ENCODE results near the gene RBFOX2. TPM values are rescaled to one million over a fixed set of nuclear protein-coding genes. Genes with fewer than 3 reads are reported as not detected.

Gene RBFOX2
- total and polyA plus RNA-seq, 2 of the 8 experiments (the other 6 are each of a cell fraction or from before 2014, with no cell fraction given): 121 to 122 TPM

DNA sequence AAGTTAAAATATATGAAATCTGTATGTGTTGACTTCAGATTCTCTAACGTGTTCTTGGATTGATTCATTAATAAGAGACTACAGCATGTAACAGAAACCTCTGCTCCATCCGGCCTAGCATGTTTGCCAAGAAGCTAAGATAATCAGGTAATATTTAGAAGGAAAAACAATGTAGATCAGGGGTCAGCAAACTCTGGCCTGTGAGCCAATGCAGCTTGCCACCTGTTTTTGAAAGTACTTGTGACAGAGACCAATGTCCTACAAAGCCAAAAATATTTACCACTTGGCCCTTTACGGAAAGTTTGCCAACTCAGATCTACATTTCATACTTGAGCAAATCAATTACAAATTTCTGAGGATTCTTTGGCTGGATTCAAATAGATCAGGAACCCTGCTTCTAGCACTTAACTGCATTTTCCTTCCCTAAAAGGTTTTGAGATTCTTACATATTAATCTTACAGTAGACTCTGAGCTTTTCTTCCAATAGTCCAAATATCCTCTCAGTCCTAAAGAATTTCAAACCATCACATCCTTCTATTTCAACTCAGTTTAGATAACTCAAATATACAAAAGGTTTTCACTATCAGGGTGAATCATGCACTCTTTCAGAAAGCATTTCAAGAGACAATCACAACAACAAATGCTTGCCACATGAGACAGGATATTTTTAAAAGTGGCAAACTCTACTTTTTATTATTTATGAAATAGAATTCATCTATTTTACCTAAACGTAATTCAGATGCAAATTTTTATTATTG, 281.5 kb downstream of the RBFOX2 start:
- FAIRE-seq: no peak
- no peak for DNase-seq (ENCODE audit: low read depth in 1 of 2, low spot score in 2 of 2)
- H2AFZ ChIP-seq (ENCODE audit: low read length): no peak overlapping the region
- no peak overlapping the region for H4K91ac ChIP-seq (replicated peaks; ENCODE audit: insufficient read length, low read length)
- H3K36me3 ChIP-seq (ENCODE audit: control insufficient read depth in 2 of 4, insufficient read depth in 4 of 4, low read length in 3 of 4): peaks cover 0 to 29% (median 7%) of the 10 kb centered on the region in 4 experiments; a peak in 4 of 8 replicates
- no peak overlapping the region for H3K9ac ChIP-seq (replicated peaks in 1 of 4; ENCODE audit: extremely low read depth in 1 of 4, low read depth in 3 of 4, low read length in 3 of 4)
- no peak overlapping the region for H3K4me2 ChIP-seq (ENCODE audit: insufficient read depth in 1 of 2, low read depth in 2 of 2, low read length in 2 of 2)
- H3K79me2 ChIP-seq (ENCODE audit: control insufficient read depth in 1 of 2, insufficient read depth in 2 of 2, low read length in 2 of 2): no peaks in the 10 kb centered on the region
- H3K56ac ChIP-seq (replicated peaks; ENCODE audit: insufficient read length, low read depth, low read length): no peak overlapping the region
- no peak overlapping the region for H2BK12ac ChIP-seq (ENCODE audit: low read depth, low read length)
- CTCF ChIA-PET (ENCODE audit: partially characterized antibody): interaction anchor here (0.7 to 1.7 kb wide), 3 partner anchors 8 to 34 kb away, joined by 3 to 4 read pairs (median 3); no protein-coding TSS in a partner anchor
- H3K23ac ChIP-seq (ENCODE audit: insufficient read length): no peak overlapping the region
- H3K4ac ChIP-seq (replicated peaks; ENCODE audit: insufficient read length, low read depth, low read length): no peak overlapping the region
- no peak overlapping the region for H3K18ac ChIP-seq (ENCODE audit: extremely low read depth, low read length)
- H2AK5ac ChIP-seq (ENCODE audit: low read depth, low read length): no peak overlapping the region
- no peak overlapping the region for H3K4me3 ChIP-seq (ENCODE audit: extremely low read depth in 1 of 4, insufficient read depth in 2 of 4, low read depth in 3 of 4, low read length in 4 of 4)
- no peaks in the 10 kb centered on the region for H3K23me2 ChIP-seq (ENCODE audit: low read depth, low read length)
- H4K20me1 ChIP-seq (replicated peaks in 1 of 2; ENCODE audit: control insufficient read depth in 1 of 2, insufficient read depth in 2 of 2, low read length in 2 of 2): no peaks in the 10 kb centered on the region
- H2BK15ac ChIP-seq (ENCODE audit: low read length): no peak overlapping the region
- no peaks in the 10 kb centered on the region for H3K9me3 ChIP-seq (ENCODE audit: insufficient read depth in 2 of 2, low read depth in 1 of 2, low read length in 1 of 2)
- H3K79me1 ChIP-seq (ENCODE audit: low read depth, low read length): no peaks in the 10 kb centered on the region
- WGBS, 2 experiments (ENCODE audit: extremely low coverage in 1 of 2, insufficient coverage in 1 of 2, insufficient read length in 1 of 2, insufficient replicate concordance in 2 of 2, low coverage in 1 of 2, low lambda C conversion rate in 2 of 2, missing lambda C conversion rate in 1 of 2): 77% methylated on average over 4 of the region's 4 CpGs; no CpG with 5 or more reads in 1 of the 2 experiments
- POLR2A ChIA-PET (ENCODE audit: partially characterized antibody): no interaction called here
- no peak overlapping the region for H4K5ac ChIP-seq (ENCODE audit: insufficient read length, low read depth, low read length)
- H4K8ac ChIP-seq (ENCODE audit: extremely low read depth, insufficient read depth, low read length): no peak overlapping the region
- H3K14ac ChIP-seq (ENCODE audit: insufficient read length): no peak overlapping the region
- no peak overlapping the region for H2BK5ac ChIP-seq (ENCODE audit: low read depth, low read length)
- peaks cover 0 to 16% (median 10%) of the 10 kb centered on the region in 4 experiments; a peak in 5 of 7 replicates for H3K4me1 ChIP-seq (replicated peaks in 1 of 4; ENCODE audit: control insufficient read depth in 3 of 4, insufficient read depth in 4 of 4, low read length in 3 of 4)
- no peak overlapping the region for H3K27ac ChIP-seq (ENCODE audit: low read depth, low read length)
- H3K27me3 ChIP-seq (replicated peaks in 1 of 4; ENCODE audit: control insufficient read depth in 3 of 4, extremely low read depth in 1 of 4, insufficient read depth in 3 of 4, low read length in 3 of 4): no peaks in the 10 kb centered on the region
- H2BK120ac ChIP-seq (replicated peaks; ENCODE audit: low read depth, low read length): no peak overlapping the region
- no peak overlapping the region for H2BK20ac ChIP-seq (ENCODE audit: low read length)
- TF ChIP-seq POU5F1 (IDR thresholded peaks at IDR 0.05; ENCODE audit: low read depth, low read length): no peak
- TF ChIP-seq CEBPB (IDR thresholded peaks at IDR 0.05; ENCODE audit: low read depth, low read length): no peak
- TF ChIP-seq CBX8 (IDR thresholded peaks at IDR 0.05; ENCODE audit: borderline replicate concordance, low read depth, low read length): no peak
- no peak for TF ChIP-seq ZNF274 (IDR thresholded peaks at IDR 0.05; ENCODE audit: borderline replicate concordance, extremely low read depth, low read length)
- no peak for TF ChIP-seq SIRT6 (IDR thresholded peaks at IDR 0.05; ENCODE audit: low read length)
- no peak for TF ChIP-seq RFX5 (IDR thresholded peaks at IDR 0.05; ENCODE audit: borderline replicate concordance, low read depth, low read length)
- TF ChIP-seq CREB1 (IDR thresholded peaks at IDR 0.05): no peak
- TF ChIP-seq CTBP2 (IDR thresholded peaks at IDR 0.05; ENCODE audit: borderline replicate concordance, insufficient read depth, insufficient read length, low read length): no peak
- no peak for TF ChIP-seq BCL11A (IDR thresholded peaks at IDR 0.05; ENCODE audit: low read depth in 2 of 2, low read length in 2 of 2)
- no peak for TF ChIP-seq SP2 (IDR thresholded peaks at IDR 0.05; ENCODE audit: low read length)
- TF ChIP-seq, protein P1, sequence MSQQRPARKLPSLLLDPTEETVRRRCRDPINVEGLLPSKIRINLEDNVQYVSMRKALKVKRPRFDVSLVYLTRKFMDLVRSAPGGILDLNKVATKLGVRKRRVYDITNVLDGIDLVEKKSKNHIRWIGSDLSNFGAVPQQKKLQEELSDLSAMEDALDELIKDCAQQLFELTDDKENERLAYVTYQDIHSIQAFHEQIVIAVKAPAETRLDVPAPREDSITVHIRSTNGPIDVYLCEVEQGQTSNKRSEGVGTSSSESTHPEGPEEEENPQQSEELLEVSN (IDR thresholded peaks at IDR 0.05): no peak
- TF ChIP-seq SP4 (IDR thresholded peaks at IDR 0.05; ENCODE audit: low read length): no peak
- TF ChIP-seq ASH2L (IDR thresholded peaks at IDR 0.05; ENCODE audit: low read length): no peak

Data from H1 (cell line).